ENCODE results near the gene HNF4A. TPM values are rescaled to one million over a fixed set of nuclear protein-coding genes. Genes with fewer than 3 reads are reported as not detected.

HNF4A gene
- total and polyA plus RNA-seq, 2 of the 13 experiments (the other 11 are each of a cell fraction or from before 2014, with no cell fraction given): 80.9 to 169 TPM

DNA sequence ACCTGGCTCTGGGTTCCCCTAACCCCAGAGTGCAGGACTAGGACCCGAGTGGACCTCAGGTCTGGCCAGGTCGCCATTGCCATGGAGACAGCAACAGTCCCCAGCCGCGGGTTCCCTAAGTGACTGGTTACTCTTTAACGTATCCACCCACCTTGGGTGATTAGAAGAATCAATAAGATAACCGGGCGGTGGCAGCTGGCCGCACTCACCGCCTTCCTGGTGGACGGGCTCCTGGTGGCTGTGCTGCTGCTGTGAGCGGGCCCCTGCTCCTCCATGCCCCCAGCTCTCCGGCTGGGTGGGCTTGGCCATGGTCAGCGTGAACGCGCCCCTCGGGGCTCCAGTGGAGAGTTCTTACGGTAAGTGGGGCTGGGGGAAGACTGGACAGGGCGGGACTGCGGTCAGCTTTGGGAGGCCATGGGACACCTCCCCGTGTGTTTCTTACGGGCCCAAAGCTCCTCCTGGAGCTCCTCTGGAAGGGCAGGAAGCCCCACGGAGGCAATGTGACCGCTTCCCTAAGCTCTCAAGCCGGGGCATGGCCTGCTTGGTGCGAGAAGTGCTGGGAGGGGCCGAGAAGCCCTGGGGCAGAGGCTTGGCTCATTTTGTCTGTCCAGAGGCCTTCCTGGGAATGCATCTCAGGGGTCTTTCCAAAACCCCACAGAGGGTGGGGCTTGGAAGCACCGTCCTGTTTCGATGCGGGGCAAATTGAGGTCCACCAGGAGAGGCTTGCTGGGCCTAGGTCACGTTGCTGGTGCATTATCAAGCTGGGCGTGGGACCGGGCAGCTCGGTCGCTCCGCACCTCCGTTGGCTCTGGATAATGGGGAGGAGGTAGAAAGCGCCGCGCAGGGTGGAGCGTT, at the start of gene HNF4A (continued):
- TF ChIP-seq MAF1 (CRISPR knock-in tag; IDR thresholded peaks at IDR 0.05; ENCODE audit: borderline replicate concordance) (peak; percentile 84; the same call in 1 of the 2 replicates), LRRFIP1 (CRISPR knock-in tag; conservative IDR thresholded peaks at IDR 0.05) (no peak), HMGA1 (CRISPR knock-in tag; conservative IDR thresholded peaks at IDR 0.05) (no peak), SMAD1 (CRISPR knock-in tag; IDR thresholded peaks at IDR 0.05; ENCODE audit: borderline replicate concordance, low read depth) (no peak; the same call in none of the 2 replicates), ZNF18 (CRISPR knock-in tag; IDR thresholded peaks at IDR 0.05; ENCODE audit: insufficient replicate concordance) (peak; percentile 83), MTF1 (CRISPR knock-in tag; IDR thresholded peaks at IDR 0.05) (0 out of 2 replicates have a peak, but pooled peaks have one; percentile 41), RCOR2 (CRISPR knock-in tag; IDR thresholded peaks at IDR 0.05) (no peak), CAMTA2 (CRISPR knock-in tag; IDR thresholded peaks at IDR 0.05; ENCODE audit: borderline replicate concordance) (no peak; the same call in 1 of the 2 replicates), SAFB2 (CRISPR knock-in tag; IDR thresholded peaks at IDR 0.05; ENCODE audit: borderline replicate concordance, low read depth) (peak; percentile 60; the same call in 1 of the 2 replicates), THYN1 (CRISPR knock-in tag; IDR thresholded peaks at IDR 0.05; ENCODE audit: borderline replicate concordance, low read depth) (no peak), NR2F6 (IDR thresholded peaks at IDR 0.05) (peak; percentile 17; the same call in 1 of the 2 replicates), NR2F6 (CRISPR knock-in tag; IDR thresholded peaks at IDR 0.05) (peak; percentile 66), SMARCE1 (IDR thresholded peaks at IDR 0.05; ENCODE audit: borderline replicate concordance) (no peak)
- TF ChIP-seq, protein P1, sequence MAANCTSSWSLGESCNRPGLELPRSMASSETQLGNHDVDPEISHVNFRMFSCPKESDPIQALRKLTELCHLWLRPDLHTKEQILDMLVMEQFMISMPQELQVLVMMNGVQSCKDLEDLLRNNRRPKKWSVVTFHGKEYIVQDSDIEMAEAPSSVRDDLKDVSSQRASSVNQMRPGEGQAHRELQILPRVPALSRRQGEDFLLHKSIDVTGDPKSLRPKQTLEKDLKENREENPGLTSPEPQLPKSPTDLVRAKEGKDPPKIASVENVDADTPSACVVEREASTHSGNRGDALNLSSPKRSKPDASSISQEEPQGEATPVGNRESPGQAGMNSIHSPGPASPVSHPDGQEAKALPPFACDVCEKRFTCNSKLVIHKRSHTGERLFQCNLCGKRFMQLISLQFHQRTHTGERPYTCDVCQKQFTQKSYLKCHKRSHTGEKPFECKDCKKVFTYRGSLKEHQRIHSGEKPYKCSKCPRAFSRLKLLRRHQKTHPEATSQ (CRISPR knock-in tag; IDR thresholded peaks at IDR 0.05; ENCODE audit: borderline replicate concordance): peak; percentile 76; the same call in 1 of the 2 replicates
- TF ChIP-seq, protein P2, sequence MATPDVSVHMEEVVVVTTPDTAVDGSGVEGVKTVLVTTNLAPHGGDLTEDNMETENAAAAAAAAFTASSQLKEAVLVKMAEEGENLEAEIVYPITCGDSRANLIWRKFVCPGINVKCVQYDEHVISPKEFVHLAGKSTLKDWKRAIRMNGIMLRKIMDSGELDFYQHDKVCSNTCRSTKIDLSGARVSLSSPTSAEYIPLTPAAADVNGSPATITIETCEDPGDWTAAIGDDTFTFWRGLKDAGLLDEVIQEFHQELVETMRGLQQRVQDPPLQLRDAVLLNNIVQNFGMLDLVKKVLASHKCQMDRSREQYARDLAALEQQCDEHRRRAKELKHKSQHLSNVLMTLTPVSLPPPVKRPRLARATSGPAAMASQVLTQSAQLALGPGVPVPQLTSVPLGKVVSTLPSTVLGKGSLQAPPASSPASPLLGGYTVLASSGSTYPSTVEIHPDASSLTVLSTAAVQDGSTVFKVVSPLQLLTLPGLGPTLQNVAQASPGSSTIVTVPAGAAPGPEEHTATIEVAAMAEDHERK (CRISPR knock-in tag; IDR thresholded peaks at IDR 0.05; ENCODE audit: low read depth): no peak
- TF ChIP-seq, protein P3, sequence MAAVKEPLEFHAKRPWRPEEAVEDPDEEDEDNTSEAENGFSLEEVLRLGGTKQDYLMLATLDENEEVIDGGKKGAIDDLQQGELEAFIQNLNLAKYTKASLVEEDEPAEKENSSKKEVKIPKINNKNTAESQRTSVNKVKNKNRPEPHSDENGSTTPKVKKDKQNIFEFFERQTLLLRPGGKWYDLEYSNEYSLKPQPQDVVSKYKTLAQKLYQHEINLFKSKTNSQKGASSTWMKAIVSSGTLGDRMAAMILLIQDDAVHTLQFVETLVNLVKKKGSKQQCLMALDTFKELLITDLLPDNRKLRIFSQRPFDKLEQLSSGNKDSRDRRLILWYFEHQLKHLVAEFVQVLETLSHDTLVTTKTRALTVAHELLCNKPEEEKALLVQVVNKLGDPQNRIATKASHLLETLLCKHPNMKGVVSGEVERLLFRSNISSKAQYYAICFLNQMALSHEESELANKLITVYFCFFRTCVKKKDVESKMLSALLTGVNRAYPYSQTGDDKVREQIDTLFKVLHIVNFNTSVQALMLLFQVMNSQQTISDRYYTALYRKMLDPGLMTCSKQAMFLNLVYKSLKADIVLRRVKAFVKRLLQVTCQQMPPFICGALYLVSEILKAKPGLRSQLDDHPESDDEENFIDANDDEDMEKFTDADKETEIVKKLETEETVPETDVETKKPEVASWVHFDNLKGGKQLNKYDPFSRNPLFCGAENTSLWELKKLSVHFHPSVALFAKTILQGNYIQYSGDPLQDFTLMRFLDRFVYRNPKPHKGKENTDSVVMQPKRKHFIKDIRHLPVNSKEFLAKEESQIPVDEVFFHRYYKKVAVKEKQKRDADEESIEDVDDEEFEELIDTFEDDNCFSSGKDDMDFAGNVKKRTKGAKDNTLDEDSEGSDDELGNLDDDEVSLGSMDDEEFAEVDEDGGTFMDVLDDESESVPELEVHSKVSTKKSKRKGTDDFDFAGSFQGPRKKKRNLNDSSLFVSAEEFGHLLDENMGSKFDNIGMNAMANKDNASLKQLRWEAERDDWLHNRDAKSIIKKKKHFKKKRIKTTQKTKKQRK (IDR thresholded peaks at IDR 0.05; ENCODE audit: low read length): no peak
- TF ChIP-seq, protein P4, sequence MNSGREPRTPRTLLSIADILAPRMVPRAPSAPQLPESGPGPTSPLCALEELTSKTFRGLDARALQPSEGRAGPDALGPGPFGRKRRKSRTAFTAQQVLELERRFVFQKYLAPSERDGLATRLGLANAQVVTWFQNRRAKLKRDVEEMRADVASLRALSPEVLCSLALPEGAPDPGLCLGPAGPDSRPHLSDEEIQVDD (CRISPR knock-in tag; IDR thresholded peaks at IDR 0.05; ENCODE audit: borderline replicate concordance): peak; percentile 87
